Chondrocyte (in vitro differentiated cells): ENCODE data around the gene PCDHGC5. TPM values are rescaled to one million over a fixed set of nuclear protein-coding genes. Genes with fewer than 3 reads are reported as not detected.
A peak's percentile ranks its signal among the peaks of the same experiment; 100 is the strongest.

Experiments
- DNase-seq: peaks from one replicate; pipeline ENCODE4 v3.0.0; 2021; ENCODE audit warnings: mixed read lengths, low spot score
- H3K27ac Mint-ChIP-seq: one replicate; pipeline ENCODE4 v1.8.0; 2021; ENCODE audit warnings: mild to moderate bottlenecking, moderate library complexity, mixed read lengths; ENCODE audit not compliant: unreplicated experiment
- H3K27me3 Mint-ChIP-seq: 2 replicates; pipeline ENCODE4 v1.8.0; 2021; ENCODE audit warnings: low read depth, mixed read lengths
- H3K36me3 Mint-ChIP-seq: 2 replicates; pipeline ENCODE4 v1.8.0; 2021; ENCODE audit warnings: low read depth, mixed read lengths
- H3K4me1 Mint-ChIP-seq: 2 replicates; pipeline ENCODE4 v1.8.0; 2021; ENCODE audit warnings: low read depth, mild to moderate bottlenecking, mixed read lengths
- H3K4me3 Mint-ChIP-seq: one replicate; pipeline ENCODE4 v1.8.0; 2021; ENCODE audit warnings: mild to moderate bottlenecking, moderate library complexity, mixed read lengths; ENCODE audit not compliant: unreplicated experiment
- H3K9me3 Mint-ChIP-seq: 2 replicates; pipeline ENCODE4 v1.8.0; 2021; ENCODE audit warnings: low read depth, mixed read lengths
- long read RNA-seq: library from polyadenylated mRNA; stranded (forward); transcript quantifications from one replicate; pipeline ENCODE4 v2.0.0, GENCODE V29; 2021
- total RNA-seq: library from RNA; stranded (reverse); gene quantifications from 3 replicates; pipeline ENCODE4 v1.2.1, GENCODE V29; 2021
- TF ChIP-seq, protein P1 (sequence below): fragments of 200-600 bp; sonication (generic); IDR thresholded peaks from 2 replicates; pipeline ENCODE4 v1.5.0; 2021; ENCODE audit warnings: antibody characterized with exemption, mild to moderate bottlenecking, moderate library complexity

Gene PCDHGC5
- 1.7 to 3.6 TPM (median 2.0 TPM) in 3 replicates for total RNA-seq
- long read RNA-seq, partial matches to known transcripts = 0 of 53 reads
- long read RNA-seq, other reads (novel, unspliced or antisense) = 52 of 53 reads

DNA sequence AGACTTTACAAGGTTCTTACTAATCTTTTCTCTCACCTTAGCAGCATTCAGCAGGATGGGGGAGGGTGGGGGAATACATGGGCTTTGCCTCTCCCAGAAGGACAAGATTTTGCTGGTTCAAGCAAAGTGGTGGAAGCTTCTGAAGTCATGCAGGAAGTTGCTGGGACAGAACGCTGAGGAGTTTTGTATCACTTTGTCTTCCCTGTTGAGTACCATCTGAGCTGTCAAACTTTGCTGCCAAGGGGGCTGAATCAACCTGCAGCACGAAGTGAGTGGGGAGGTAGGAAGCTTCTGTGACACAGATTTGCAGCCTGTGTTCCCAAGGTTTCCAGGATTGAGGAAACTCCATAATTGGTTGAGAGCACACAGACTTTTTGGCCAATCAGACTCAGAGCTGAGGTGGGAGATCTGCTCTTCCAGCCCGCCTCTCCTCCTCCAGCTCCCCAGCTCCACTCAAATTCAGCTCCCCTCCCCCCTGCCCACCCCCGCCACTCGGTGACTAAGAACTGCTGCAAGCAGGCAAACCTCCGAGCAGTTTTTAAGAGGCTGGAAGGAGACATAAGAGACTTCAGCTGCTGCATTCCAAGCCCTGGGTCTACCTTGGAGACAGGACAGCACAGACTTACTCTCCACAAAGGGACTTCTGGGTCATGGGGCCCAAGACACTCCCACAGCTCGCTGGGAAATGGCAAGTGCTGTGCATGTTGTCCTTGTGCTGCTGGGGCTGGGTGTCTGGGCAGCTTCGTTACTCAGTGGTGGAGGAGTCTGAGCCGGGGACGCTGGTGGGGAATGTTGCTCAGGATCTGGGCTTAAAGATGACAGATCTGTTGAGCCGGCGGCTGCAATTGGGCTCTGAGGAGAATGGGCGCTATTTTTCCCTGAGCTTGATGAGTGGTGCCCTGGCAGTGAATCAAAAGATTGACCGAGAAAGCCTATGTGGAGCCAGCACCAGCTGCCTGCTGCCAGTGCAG is at the start of gene PCDHGC5:
TSS of gene PCDHGC5 (plus strand) at position 491 of the 971 bp plus-strand sequence. CDS start at position 651, 160 bp downstream.
- Mint-ChIP-seq H3K27me3 (no peaks in the 10 kb centered on the region), H3K4me1 (peaks cover 37% of the 10 kb centered on the region), H3K4me3 (peak within 1 kb of the TSS; percentile 39), H3K9me3 (no peaks in the 10 kb centered on the region), H3K27ac (peak within 1 kb of the TSS; percentile 73), H3K36me3 (peaks cover 5% of the 10 kb centered on the region)
- TF ChIP-seq, protein P1, sequence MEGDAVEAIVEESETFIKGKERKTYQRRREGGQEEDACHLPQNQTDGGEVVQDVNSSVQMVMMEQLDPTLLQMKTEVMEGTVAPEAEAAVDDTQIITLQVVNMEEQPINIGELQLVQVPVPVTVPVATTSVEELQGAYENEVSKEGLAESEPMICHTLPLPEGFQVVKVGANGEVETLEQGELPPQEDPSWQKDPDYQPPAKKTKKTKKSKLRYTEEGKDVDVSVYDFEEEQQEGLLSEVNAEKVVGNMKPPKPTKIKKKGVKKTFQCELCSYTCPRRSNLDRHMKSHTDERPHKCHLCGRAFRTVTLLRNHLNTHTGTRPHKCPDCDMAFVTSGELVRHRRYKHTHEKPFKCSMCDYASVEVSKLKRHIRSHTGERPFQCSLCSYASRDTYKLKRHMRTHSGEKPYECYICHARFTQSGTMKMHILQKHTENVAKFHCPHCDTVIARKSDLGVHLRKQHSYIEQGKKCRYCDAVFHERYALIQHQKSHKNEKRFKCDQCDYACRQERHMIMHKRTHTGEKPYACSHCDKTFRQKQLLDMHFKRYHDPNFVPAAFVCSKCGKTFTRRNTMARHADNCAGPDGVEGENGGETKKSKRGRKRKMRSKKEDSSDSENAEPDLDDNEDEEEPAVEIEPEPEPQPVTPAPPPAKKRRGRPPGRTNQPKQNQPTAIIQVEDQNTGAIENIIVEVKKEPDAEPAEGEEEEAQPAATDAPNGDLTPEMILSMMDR = no peak
- DNase-seq = no peak

DNA sequence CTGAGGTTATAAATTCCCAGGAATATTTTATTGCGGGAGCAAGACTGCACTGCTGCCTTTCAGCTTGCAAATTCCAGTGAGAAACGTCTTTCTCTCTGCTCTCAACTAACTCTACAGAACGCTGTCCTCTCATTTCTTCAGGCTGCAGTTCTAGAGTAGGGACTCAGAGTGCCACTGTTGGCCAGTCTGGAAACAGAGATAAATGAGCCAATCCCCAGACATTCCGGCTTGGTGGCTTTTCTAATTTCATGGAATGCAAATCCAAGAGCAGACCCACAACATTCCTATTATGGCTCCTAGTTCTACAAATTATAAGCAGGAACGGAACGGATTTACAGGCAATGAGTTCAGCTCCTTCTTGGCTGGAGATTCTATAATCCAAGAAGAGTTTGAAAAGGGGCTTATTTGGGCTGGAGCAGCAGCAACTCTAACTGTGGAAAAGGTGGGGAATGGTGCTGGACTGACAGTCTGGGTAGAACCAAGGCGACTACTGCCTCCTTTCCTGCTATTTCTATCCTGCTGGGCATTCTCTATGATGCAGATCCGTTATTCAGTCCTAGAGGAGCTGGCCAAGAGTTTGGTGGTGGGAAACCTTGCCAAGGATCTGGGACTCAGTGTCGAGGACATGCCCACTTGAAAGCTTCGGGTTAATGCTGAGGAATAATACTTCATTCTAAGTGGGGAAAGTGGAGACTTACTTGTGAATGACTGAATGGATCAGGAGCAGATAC is 49.3 kb upstream of the PCDHGC5 start:
- Mint-ChIP-seq H3K27me3 (no peaks in the 10 kb centered on the region), H3K4me1 (peaks cover 4% of the 10 kb centered on the region), H3K4me3 (no peak overlapping the region), H3K36me3 (peaks cover 11% of the 10 kb centered on the region), H3K27ac (no peak overlapping the region), H3K9me3 (peaks cover 16% of the 10 kb centered on the region)
- TF ChIP-seq, protein P1 = no peak
- no peak for DNase-seq

DNA sequence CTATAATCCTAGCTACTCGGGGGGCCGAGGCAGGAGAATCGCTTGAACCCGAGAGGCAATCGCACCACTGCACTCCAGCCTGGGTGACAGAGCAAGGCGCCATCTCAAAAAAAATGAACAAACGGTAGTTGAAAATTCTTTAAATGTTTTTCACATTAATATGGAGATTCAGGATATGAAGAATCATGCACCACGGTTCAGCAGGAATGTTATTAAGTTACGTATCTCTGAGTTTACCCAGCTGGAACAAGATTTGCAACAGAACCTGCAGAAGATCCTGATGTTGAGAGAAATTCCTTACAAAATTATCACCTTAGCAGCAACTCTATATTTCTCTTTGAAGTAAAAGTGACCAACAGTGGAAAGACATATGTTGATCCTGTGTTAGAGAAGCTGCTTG is 48.5 kb upstream of the PCDHGC5 start:
- no peak overlapping the region for H3K27ac Mint-ChIP-seq

DNA sequence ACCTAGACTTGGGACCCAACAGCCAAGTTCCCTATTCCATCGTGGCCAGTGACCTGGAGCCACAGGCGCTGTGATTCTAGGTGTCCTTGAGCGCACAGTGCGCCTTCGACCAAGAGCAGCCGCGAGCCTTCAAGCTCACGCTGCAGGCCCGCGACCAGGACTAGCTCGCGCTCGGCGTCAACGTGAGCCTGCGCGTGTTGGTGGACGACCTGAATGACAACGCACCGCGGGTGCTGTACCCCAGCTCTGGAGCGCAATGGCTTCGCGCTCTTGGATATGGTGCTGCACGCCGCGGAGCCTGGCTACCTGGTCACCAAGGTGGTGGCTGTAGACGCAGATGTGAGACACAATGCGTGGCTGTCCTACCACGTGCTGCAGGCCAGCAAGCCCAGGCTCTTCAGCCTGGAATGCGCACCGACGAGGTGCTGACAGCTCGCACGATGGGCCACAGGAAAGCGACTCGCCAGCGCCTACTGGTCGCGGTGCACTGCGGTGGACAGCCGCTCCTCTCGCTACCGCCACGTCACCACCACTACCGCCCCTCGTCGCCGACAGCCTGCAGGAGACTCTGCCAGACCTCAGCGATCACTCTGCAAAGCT is 47.2 kb upstream of the PCDHGC5 start:
- Mint-ChIP-seq H3K4me1 (peaks cover 4% of the 10 kb centered on the region), H3K36me3 (peaks cover 13% of the 10 kb centered on the region), H3K4me3 (no peak overlapping the region), H3K27ac (no peak overlapping the region), H3K27me3 (no peaks in the 10 kb centered on the region), H3K9me3 (peaks cover 14% of the 10 kb centered on the region)
- TF ChIP-seq, protein P1 = no peak
- DNase-seq = no peak

More for the DNA sequence above, 48.5 kb upstream of the PCDHGC5 start:
- TF ChIP-seq, protein P1 = no peak
- H3K4me3 Mint-ChIP-seq = no peak overlapping the region
- peaks cover 17% of the 10 kb centered on the region for H3K9me3 Mint-ChIP-seq
- H3K36me3 Mint-ChIP-seq = peaks cover 13% of the 10 kb centered on the region
- H3K4me1 Mint-ChIP-seq = peaks cover 4% of the 10 kb centered on the region
- H3K27me3 Mint-ChIP-seq = no peaks in the 10 kb centered on the region
- no peak for DNase-seq

DNA sequence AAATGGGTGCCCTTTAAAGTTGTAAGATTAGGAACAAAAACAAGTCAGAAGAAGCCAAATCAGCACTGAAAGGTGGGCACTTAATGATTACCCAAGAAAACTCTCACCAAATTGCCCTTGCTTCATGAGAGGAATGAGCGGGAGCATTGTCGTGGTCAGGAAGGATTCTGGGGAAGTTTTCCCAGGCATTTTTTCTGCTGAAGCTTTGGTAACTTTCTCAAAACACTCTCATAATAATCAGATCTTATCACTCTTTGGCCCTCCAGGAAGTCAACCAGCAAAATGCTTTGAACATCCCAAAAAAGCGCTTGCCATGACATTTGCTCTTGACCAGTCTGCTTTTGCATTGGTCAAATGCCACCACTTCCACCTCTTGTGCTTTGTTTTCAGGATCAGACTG is 23.5 kb upstream of the PCDHGC5 start:
- peaks cover 4% of the 10 kb centered on the region for H3K4me1 Mint-ChIP-seq
- TF ChIP-seq, protein P1 = no peak
- no peak overlapping the region for H3K4me3 Mint-ChIP-seq
- peaks cover 3% of the 10 kb centered on the region for H3K36me3 Mint-ChIP-seq
- H3K9me3 Mint-ChIP-seq = no peaks in the 10 kb centered on the region
- no peak overlapping the region for H3K27ac Mint-ChIP-seq
- no peak for DNase-seq
- no peaks in the 10 kb centered on the region for H3K27me3 Mint-ChIP-seq
